ENCODE data around the gene CRACR2A.

CRACR2A gene

DNA sequence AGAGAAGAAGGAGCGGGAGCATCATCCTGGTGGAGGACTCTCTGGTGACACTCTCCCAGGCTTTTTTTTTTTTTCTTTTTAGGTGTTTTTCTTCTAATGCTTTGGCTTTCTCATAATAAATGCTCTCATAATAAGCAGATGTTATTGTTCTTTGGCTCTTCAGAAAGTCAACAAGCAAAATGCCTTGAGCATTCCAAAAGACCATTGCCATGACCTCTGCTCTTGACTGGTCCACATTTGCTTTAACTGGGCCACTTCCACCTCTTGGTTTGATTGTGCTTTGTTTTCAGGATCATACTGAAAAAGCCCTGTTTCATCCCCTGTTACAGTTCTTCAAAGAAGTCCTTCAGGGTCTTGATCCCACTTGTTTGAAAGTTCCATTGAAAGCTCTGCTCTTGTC, 36.9 kb downstream of the CRACR2A start:
- TF ChIP-seq, protein P1, sequence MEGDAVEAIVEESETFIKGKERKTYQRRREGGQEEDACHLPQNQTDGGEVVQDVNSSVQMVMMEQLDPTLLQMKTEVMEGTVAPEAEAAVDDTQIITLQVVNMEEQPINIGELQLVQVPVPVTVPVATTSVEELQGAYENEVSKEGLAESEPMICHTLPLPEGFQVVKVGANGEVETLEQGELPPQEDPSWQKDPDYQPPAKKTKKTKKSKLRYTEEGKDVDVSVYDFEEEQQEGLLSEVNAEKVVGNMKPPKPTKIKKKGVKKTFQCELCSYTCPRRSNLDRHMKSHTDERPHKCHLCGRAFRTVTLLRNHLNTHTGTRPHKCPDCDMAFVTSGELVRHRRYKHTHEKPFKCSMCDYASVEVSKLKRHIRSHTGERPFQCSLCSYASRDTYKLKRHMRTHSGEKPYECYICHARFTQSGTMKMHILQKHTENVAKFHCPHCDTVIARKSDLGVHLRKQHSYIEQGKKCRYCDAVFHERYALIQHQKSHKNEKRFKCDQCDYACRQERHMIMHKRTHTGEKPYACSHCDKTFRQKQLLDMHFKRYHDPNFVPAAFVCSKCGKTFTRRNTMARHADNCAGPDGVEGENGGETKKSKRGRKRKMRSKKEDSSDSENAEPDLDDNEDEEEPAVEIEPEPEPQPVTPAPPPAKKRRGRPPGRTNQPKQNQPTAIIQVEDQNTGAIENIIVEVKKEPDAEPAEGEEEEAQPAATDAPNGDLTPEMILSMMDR (IDR thresholded peaks at IDR 0.05; ENCODE audit: insufficient read depth, low read depth, low read length, missing control alignments) = no peak
- no peak overlapping the region for H3K4me3 ChIP-seq (ENCODE audit: low read depth, low read length)
- no peak for DNase-seq (ENCODE audit: low read depth)

DNA sequence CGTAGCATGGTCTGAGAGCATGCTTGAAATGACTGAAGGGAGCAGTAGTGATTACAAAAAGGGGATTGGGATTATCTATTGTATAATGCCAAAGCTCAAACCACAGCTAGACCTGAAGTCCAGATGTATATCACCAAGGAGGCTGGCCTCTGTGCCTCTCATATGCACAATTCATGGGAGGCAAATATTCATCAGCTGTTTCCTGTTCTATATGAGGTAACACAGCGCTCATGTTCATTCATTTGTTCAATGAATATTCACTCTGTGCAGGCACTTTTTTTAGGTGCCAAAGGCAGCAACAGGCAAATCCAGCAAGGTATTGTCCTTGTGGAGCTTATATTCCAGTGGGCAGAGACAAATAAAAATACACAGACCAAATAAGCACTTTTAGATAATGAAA, 39.0 kb downstream of the CRACR2A start:
- no peak overlapping the region for H3K4me3 ChIP-seq (ENCODE audit: low read depth, low read length)
- TF ChIP-seq, protein P1 (IDR thresholded peaks at IDR 0.05; ENCODE audit: insufficient read depth, low read depth, low read length, missing control alignments) = no peak
- no peak for DNase-seq (ENCODE audit: low read depth)

DNA sequence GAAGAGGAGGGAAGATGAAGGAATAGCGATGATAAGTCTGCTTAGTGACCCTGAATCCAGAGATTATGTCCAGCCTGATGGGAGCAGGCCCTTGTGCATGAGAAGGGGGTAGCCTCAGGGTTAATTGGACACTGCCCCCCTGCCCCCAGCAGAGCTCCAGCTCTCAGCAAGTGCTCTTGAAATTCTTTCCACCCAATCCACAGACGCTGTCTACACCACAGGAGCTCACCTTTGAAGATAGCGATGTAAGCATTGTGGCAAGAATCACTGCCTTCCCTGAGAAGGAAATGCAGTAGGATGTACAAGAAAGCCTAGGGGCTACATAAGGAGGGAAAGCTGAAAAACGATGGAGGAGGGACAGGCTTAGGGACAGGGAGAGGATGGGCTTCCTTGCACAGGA, 39.4 kb downstream of the CRACR2A start:
- DNase-seq (ENCODE audit: low read depth) = no peak
- TF ChIP-seq, protein P1 (IDR thresholded peaks at IDR 0.05; ENCODE audit: insufficient read depth, low read depth, low read length, missing control alignments) = no peak
- no peak overlapping the region for H3K4me3 ChIP-seq (ENCODE audit: low read depth, low read length)

DNA sequence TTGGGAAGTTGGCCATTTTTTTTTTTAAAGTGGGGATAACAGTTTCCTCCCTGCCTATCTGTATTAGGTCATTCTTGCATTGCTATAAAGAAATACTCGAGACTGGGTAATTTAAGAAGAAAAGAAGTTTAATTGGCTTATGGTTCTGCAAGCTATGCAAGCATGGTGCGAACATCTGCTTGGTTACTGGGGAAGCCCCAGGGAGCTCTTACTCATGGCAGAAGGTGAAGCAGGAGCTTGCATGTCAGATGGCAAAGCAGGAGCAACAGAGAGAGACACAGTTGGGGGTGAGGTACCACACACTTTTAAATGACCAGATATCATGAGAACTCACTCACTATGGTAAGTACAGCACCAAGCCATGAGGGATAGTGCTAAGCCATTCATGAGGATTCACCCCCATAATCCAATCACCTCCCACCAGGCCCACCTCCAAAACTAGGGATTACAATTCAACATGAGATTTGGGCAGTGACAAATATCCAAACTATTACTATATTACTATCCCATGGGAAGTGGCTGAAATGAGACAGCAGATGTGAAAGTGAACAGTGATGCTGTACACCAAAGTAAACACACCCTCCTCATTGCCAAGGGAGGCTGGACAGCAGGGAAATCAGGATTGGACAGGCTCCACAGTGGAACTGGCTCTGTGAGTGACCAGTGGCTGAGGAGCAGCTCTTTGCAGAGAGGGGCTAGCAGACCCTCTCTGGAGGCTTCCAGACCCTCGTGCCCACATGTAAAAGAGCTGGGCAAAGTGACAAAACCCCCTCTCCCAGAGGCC, 40.5 kb downstream of the CRACR2A start:
- no peak overlapping the region for H3K4me3 ChIP-seq (ENCODE audit: low read depth, low read length)
- DNase-seq (ENCODE audit: low read depth) = no peak
- TF ChIP-seq, protein P1 (IDR thresholded peaks at IDR 0.05; ENCODE audit: insufficient read depth, low read depth, low read length, missing control alignments) = no peak

DNA sequence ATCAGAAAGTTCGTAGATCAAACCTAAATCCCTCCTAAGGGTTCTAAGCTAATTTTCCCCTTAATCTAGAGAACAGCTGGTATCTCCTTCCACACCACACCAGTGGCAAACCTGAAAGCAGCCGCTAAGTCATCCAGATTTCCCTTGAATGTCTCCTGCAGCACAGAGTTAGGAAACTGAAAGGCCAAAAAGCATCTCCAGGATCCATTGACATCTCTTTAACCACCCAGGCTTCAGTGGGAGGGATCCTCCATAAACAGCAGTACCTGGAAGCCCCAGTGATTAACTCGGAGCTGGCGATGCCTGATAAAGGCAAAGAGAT, 47.6 kb downstream of the CRACR2A start:
- no peak for DNase-seq (ENCODE audit: low read depth)
- no peak overlapping the region for H3K4me3 ChIP-seq (ENCODE audit: low read depth, low read length)

DNA sequence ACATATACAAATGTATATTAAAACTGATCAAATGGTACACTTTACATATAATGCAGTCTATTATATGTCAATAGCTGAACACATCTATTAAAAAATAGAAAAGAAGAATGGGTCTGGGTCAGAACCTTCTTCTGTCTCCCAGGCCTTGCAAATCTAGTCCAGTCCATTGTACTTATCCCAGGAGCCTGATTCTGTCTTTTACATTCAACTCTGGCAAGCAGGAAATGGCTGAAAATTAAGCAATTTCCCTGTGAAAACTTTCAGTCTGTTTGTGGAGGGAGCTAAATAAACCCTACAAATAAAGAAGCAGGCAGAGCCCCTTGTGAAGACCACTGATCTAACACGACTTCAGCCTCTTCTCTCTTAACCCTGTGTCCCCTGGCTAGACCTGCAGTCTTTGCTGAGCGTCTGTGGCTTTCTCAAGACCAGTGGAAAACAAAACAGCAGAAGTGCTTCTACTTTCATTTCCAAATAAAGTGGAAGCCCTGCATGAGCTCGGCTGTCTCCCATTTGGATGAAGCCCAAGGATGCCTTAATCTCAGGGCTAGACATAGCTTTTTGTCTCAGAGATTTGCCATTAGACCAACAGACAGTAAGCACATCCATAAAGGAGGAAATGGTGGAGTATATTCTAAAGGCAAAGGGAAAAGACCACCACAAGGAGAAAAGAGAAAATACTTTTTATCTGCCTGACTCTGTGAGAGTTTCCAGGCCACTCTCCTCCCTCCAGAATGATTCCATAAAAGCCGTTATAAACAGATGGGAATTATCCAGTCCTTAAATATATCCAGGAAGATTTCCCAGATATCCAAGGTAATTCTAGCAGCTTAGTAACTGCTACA, 48.2 kb downstream of the CRACR2A start:
- DNase-seq (ENCODE audit: low read depth) = no peak
- TF ChIP-seq, protein P1 (IDR thresholded peaks at IDR 0.05; ENCODE audit: insufficient read depth, low read depth, low read length, missing control alignments) = no peak
- H3K4me3 ChIP-seq (ENCODE audit: low read depth, low read length) = no peak overlapping the region

More for the DNA sequence above, 47.6 kb downstream of the CRACR2A start:
- TF ChIP-seq, protein P1 (IDR thresholded peaks at IDR 0.05; ENCODE audit: insufficient read depth, low read depth, low read length, missing control alignments) = no peak
